Measurements from ENCODE around the gene GRIN1.

GRIN1 gene

DNA sequence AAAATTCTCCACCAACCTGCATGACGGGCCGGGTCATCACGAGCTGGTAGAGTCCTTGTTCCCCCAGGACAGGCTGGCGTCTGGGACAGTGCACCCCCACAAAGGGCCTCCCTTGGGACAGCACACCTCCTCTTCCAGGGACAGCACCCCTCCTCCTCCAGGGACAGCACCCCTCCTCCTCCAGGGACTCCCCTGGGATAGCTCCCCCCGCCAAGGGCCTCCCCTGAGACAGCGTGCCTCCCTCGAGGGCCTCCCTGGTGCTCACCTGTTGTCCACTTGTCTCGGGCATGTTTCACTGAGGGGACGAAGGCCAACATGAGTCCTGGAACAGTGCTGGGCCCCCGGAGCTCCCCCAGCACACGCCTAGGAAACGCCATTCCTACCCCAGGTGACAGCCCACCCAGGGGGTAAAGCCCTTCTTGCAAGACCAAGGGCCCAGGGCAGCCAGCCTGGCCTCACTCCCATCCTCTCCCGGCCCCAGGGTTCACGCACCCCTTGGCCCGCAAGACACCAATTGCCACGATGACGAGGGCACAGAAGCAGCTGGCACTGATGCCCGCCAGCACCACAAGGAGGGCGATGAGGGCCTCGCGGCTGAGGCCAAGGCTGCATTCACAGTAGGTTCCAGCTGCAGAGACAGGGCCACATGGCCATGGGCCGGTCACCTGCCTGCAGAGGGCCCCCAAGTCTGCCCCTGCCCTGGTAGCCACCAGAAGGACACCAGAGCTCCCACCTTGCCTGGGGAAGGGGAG is 32.4 kb downstream of the GRIN1 start:
- H3K36me3 ChIP-seq (ENCODE audit: control insufficient read depth in 5 of 5, insufficient read depth in 5 of 5, low read length in 5 of 5) = no peaks in the 10 kb centered on the region
- no peaks in the 10 kb centered on the region for H3K9me3 ChIP-seq (ENCODE audit: control insufficient read depth in 5 of 5, low read length in 5 of 5)
- H3K27ac ChIP-seq (ENCODE audit: low read depth, low read length) = no peak overlapping the region
- H3K9ac ChIP-seq (ENCODE audit: low read length in 5 of 5) = no peak overlapping the region
- H3K27me3 ChIP-seq (ENCODE audit: control insufficient read depth in 5 of 5, insufficient read depth in 4 of 5, low read length in 5 of 5) = peaks cover 26 to 64% (median 45%) of the 10 kb centered on the region in 5 donors
- no peak overlapping the region for H3K4me3 ChIP-seq (ENCODE audit: low read depth in 1 of 5, low read length in 5 of 5)
- peaks cover 0 to 21% (median 16%) of the 10 kb centered on the region in 5 donors for H3K4me1 ChIP-seq (ENCODE audit: control insufficient read depth in 5 of 5, insufficient read depth in 5 of 5, low read length in 5 of 5)

DNA sequence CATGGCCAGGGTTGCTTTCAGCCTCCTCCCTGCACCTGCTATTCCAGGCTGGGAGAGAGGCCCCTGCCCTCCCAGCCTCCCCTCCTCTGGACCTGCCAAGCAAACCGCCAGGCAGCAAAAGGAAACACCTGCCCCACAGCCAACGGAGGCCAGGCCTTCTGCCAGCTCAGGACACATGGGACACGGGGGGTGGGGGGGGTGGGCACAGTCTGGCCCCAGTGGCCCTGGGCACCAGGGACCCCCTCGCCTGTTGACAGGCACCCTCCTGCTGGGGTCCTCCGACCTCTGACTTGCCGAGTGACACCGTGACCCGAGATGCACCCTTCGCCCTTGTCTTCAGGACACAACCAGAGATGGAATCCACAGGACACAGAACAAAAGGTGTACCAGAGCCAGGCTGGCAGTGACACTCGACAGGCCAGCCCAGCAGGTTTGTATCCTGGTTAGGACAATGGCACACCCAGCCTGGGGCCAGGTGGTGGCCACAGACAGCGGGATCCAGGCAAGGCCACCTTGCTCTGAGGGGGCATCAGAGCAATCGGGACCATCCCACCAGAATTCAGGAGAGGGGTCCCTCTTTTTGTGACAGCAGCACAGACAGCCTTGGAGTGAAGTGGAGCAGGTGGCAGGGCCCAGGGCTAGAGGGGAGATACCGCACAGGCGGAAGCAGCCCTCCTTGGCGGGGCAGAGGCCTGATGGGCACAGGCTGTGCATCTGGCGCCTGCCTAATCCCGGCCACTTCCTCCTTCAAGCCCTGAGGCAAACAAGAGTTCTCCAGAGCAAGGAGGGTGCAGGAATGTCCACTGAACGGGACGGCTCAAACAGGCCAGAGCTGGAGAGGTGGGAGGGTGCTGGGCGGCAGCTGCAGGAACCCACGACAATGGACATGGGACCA is 34.2 kb downstream of the GRIN1 start:
- Histone ChIP-seq H3K27ac (ENCODE audit: low read depth, low read length) (no peak overlapping the region), H3K4me1 (ENCODE audit: control insufficient read depth in 5 of 5, insufficient read depth in 5 of 5, low read length in 5 of 5) (peaks cover 0 to 17% (median 13%) of the 10 kb centered on the region in 5 donors), H3K4me3 (ENCODE audit: low read depth in 1 of 5, low read length in 5 of 5) (no peak overlapping the region), H3K9me3 (ENCODE audit: control insufficient read depth in 5 of 5, low read length in 5 of 5) (no peaks in the 10 kb centered on the region), H3K27me3 (ENCODE audit: control insufficient read depth in 5 of 5, insufficient read depth in 4 of 5, low read length in 5 of 5) (peaks cover 16 to 51% (median 38%) of the 10 kb centered on the region in 5 donors), H3K36me3 (ENCODE audit: control insufficient read depth in 5 of 5, insufficient read depth in 5 of 5, low read length in 5 of 5) (peaks cover 0 to 15% (median 11%) of the 10 kb centered on the region in 5 donors), H3K9ac (ENCODE audit: low read length in 5 of 5) (no peak overlapping the region)

DNA sequence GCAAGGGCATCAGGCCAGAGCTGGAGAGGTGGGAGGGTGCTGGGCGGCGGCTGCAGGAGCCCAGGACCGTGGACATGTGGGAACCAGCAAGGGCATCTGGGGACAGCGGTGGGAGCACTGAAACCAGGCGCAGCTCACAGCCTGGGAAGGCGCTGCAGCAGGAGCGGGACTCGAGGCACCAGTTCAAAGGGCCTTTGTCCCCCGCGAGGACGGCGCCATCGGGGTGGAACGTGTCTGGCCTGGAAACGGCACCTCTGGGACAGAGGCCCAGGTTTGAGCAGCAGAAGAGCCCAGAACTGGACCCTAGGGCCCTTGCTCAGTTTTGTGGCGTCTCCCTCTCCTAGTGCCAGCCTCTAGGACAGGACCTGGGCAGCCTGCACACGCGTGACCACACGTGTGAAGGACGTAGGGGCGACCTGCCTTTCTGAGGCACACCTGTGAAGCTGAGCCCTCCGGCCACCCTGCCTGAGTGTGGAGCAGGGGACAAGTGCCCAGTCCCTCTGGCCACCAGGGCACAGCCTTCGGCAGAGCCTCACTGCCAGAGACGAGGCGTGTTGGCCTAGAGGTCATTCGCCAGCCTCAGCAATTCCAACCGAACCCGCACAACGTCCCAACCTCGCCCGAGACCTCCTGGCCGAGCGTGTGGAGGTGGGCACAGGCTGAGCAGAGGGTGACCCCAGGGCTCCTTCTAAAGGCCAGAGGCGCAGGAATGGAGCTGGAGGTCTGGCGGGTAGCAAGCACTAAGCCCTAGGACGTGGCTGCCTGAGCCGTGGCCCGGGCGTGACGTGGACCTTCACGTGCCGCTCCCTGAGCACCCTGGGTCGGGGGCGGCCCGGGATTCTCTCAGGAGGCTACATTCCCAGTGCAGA is 35.1 kb downstream of the GRIN1 start:
- no peak overlapping the region for H3K4me3 ChIP-seq (ENCODE audit: low read depth in 1 of 5, low read length in 5 of 5)
- peaks cover 0 to 23% (median 17%) of the 10 kb centered on the region in 5 donors for H3K36me3 ChIP-seq (ENCODE audit: control insufficient read depth in 5 of 5, insufficient read depth in 5 of 5, low read length in 5 of 5)
- H3K4me1 ChIP-seq (ENCODE audit: control insufficient read depth in 5 of 5, insufficient read depth in 5 of 5, low read length in 5 of 5) = peaks cover 0 to 13% (median 6%) of the 10 kb centered on the region in 5 donors
- H3K9me3 ChIP-seq (ENCODE audit: control insufficient read depth in 5 of 5, low read length in 5 of 5) = no peaks in the 10 kb centered on the region
- H3K27me3 ChIP-seq (ENCODE audit: control insufficient read depth in 5 of 5, insufficient read depth in 4 of 5, low read length in 5 of 5) = peaks cover 16 to 47% (median 35%) of the 10 kb centered on the region in 5 donors
- no peak overlapping the region for H3K9ac ChIP-seq (ENCODE audit: low read length in 5 of 5)
- H3K27ac ChIP-seq (ENCODE audit: low read depth, low read length) = no peak overlapping the region

DNA sequence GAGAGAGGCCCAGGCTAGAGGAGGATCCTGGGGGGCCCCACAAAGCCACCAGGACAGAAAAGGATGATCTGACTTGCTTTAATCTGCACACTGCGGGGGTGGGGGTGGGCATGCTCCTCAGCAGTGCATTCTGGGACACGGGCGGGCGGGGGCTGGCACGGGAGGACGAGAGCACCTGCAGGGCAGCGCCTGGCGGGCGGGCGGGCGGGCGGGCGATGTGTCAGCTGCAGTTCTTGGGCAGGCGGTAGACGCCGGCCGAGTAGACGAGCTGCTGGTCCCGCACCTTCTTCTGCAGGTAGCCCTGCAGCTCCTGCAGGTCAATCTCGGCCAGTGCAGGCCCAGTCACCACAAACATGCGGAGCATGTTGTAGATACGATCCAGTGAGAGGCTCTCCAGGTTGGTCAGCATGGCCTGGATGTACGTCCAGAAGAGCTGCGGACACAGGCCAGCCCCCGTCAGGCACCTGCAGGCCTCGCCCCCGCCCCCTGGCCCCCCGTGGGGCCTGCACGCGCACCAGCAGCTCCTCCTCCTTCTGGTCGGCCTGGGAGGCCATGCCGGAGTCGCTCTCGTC is 35.9 kb downstream of the GRIN1 start:
- H3K27ac ChIP-seq (ENCODE audit: low read depth, low read length) = no peak overlapping the region
- peaks cover 0 to 31% (median 25%) of the 10 kb centered on the region in 5 donors for H3K36me3 ChIP-seq (ENCODE audit: control insufficient read depth in 5 of 5, insufficient read depth in 5 of 5, low read length in 5 of 5)
- H3K9ac ChIP-seq (ENCODE audit: low read length in 5 of 5) = no peak overlapping the region
- H3K27me3 ChIP-seq (ENCODE audit: control insufficient read depth in 5 of 5, insufficient read depth in 4 of 5, low read length in 5 of 5) = peaks cover 9 to 39% (median 27%) of the 10 kb centered on the region in 5 donors
- H3K9me3 ChIP-seq (ENCODE audit: control insufficient read depth in 5 of 5, low read length in 5 of 5) = no peaks in the 10 kb centered on the region
- H3K4me3 ChIP-seq (ENCODE audit: low read depth in 1 of 5, low read length in 5 of 5) = no peak overlapping the region
- peaks cover 0 to 5% (median 0%) of the 10 kb centered on the region in 5 donors for H3K4me1 ChIP-seq (ENCODE audit: control insufficient read depth in 5 of 5, insufficient read depth in 5 of 5, low read length in 5 of 5)

DNA sequence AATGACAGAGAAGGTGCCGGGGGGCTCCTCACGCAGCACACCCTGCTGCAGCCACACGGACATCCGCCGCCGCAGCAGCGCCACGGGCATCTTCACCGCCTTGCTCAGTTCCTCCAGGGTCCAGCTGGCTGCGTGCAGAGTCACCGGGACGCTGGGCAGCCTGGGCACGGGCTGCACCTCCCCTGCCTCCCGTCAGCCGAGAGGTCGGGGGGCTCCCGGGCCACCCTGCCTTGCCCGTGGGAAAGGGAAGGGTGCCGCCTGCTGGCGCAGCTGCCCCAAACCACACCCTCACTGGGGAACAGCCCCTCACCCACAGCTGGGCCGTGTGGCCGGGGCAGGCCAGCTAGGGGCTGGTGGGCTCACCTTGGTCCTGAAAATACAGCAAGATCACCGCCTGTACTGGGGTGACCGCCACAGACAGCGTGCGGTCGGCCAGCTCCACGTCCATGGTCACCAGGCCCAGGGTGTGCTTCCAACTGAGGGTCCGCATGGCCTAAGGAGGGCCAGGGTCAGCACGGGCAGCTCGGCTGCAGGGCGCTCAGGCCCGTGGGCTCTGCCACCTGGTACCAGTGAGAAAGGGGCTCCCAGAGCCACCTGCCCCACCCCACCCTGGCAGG is 36.5 kb downstream of the GRIN1 start:
- Histone ChIP-seq H3K27me3 (ENCODE audit: control insufficient read depth in 5 of 5, insufficient read depth in 4 of 5, low read length in 5 of 5) (peaks cover 4 to 33% (median 21%) of the 10 kb centered on the region in 5 donors), H3K27ac (ENCODE audit: low read depth, low read length) (no peak overlapping the region), H3K36me3 (ENCODE audit: control insufficient read depth in 5 of 5, insufficient read depth in 5 of 5, low read length in 5 of 5) (peaks cover 0 to 37% (median 32%) of the 10 kb centered on the region in 5 donors)

DNA sequence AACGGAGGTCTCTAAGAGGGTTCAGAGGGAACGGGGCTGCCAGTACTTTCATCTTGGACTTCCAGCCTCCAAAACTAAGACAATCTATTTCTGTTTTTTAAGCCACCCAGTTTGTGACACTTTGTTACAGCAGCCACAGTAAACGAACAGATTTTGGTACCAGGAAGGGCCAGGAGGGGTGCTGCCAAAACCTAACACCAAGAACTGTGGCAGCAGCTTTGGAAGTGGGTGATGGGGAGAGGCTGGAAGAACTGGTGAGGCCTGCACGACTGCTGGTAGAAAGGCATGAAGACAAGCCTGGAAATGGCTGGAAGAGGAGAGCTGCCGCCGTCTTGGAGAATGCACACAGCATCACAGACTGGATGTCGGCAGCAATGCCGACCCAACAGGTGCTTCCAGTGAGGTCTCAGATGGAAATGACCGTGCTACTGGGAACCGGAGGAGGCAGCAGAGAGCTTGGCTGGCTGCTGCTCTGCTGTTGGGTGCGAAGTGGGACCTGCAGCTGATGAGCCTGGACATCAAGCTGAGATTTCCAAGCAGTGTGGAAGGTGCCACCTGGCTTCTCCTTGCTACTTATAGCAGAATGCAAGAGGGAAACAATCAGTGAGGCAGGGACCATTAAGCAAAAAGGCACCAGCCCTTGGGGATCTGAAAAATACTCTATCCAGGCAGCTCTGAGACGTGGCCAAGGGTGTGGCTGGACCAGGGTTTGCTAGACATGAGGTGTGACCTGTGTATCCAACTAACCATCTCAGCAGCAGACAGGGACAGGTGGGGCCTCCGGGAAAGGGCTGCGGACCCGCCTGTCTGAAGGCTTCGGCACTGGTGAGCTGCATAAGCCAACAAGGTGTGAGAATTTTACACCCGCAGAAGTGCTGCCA is 37.6 kb downstream of the GRIN1 start:
- H3K9me3 ChIP-seq (ENCODE audit: control insufficient read depth in 5 of 5, low read length in 5 of 5) = no peaks in the 10 kb centered on the region
- H3K9ac ChIP-seq (ENCODE audit: low read length in 5 of 5) = no peak overlapping the region
- H3K36me3 ChIP-seq (ENCODE audit: control insufficient read depth in 5 of 5, insufficient read depth in 5 of 5, low read length in 5 of 5) = peaks cover 0 to 48% (median 43%) of the 10 kb centered on the region in 5 donors
- peaks cover 0 to 22% (median 10%) of the 10 kb centered on the region in 5 donors for H3K27me3 ChIP-seq (ENCODE audit: control insufficient read depth in 5 of 5, insufficient read depth in 4 of 5, low read length in 5 of 5)
- H3K27ac ChIP-seq (ENCODE audit: low read depth, low read length) = no peak overlapping the region
- H3K4me3 ChIP-seq (ENCODE audit: low read depth in 1 of 5, low read length in 5 of 5) = no peak overlapping the region
- H3K4me1 ChIP-seq (ENCODE audit: control insufficient read depth in 5 of 5, insufficient read depth in 5 of 5, low read length in 5 of 5) = peaks cover 0 to 4% (median 0%) of the 10 kb centered on the region in 5 donors

More for the DNA sequence above, 36.5 kb downstream of the GRIN1 start:
- H3K9ac ChIP-seq (ENCODE audit: low read length in 5 of 5) = no peak overlapping the region
- no peak overlapping the region for H3K4me3 ChIP-seq (ENCODE audit: low read depth in 1 of 5, low read length in 5 of 5)
- no peaks in the 10 kb centered on the region for H3K9me3 ChIP-seq (ENCODE audit: control insufficient read depth in 5 of 5, low read length in 5 of 5)
- H3K4me1 ChIP-seq (ENCODE audit: control insufficient read depth in 5 of 5, insufficient read depth in 5 of 5, low read length in 5 of 5) = peaks cover 0 to 4% (median 0%) of the 10 kb centered on the region in 5 donors

DNA sequence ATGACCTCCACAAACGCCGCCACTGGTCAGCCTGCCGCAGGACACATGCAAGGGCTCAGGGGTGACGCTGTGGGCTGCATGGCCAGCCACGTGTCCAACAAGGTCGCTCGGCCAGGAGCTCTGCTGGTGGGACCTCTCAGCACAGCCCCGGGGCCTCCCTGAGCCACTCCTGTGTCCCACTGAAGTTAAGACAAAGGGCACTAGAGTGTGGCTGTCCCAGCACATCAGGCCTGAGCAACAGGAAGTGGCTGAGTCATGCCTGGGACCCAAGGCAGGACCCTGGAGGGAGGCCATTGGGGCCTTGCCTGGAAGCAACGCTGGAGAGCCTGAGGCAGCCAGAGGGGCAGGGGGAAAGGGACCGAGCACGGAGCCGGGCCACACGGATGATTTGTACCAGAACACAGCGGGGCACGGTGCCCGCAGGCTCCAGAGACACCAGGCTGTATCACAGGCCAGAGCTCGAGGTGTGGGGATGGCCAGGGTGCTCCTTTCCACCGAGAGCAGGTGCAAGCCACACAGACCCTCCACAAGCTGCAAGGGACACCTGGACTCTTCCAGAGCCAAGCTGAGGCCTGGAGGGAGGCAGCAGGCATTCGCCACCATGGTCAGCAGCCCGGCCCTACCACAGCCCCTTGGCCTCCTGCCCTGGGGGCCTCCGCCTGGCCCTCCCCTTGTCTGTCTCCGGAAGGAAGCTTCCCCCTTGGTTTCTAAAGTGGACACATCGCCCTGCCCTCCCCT is 39.4 kb downstream of the GRIN1 start:
- H3K36me3 ChIP-seq (ENCODE audit: control insufficient read depth in 5 of 5, insufficient read depth in 5 of 5, low read length in 5 of 5) = peaks cover 0 to 64% (median 59%) of the 10 kb centered on the region in 5 donors
- no peaks in the 10 kb centered on the region for H3K9me3 ChIP-seq (ENCODE audit: control insufficient read depth in 5 of 5, low read length in 5 of 5)
- H3K27ac ChIP-seq (ENCODE audit: low read depth, low read length) = no peak overlapping the region
- peaks cover 0 to 4% (median 0%) of the 10 kb centered on the region in 5 donors for H3K4me1 ChIP-seq (ENCODE audit: control insufficient read depth in 5 of 5, insufficient read depth in 5 of 5, low read length in 5 of 5)
- H3K9ac ChIP-seq (ENCODE audit: low read length in 5 of 5) = no peak overlapping the region
- no peak overlapping the region for H3K4me3 ChIP-seq (ENCODE audit: low read depth in 1 of 5, low read length in 5 of 5)
- peaks cover 0 to 5% (median 0%) of the 10 kb centered on the region in 5 donors for H3K27me3 ChIP-seq (ENCODE audit: control insufficient read depth in 5 of 5, insufficient read depth in 4 of 5, low read length in 5 of 5)

DNA sequence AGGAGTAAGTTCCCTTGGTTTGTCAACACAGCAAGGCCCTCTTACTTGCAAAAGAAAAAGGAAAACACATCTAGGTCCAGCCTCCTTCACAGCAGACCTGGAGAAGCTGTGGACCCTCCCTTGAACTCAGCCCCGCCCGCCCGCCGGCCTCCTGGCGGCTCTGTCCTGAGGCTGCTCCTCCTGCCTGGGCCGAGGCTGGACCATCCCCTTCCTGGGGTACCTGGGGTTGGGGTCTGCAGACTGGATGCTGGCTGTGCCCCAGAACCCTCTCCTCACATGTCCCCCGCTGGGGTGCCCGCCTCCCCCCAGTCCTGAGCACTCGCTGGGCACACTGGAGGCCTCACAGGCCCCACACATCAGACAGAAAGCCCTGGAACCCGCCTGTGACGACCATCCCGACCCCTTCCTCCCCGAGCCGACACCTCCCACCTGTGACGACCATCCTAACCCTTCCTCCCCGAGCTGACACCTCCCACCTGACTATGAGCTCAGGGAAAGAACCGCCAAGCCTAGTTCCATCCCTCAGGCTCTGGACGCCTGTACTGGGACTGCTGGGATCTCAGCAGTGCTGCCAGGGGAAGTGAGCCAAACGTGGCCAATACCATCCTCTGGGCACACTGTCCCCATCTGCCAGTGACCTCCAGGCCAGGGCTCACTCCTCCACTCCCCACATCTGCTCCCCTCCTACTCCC is 40.1 kb downstream of the GRIN1 start:
- H3K36me3 ChIP-seq (ENCODE audit: control insufficient read depth in 5 of 5, insufficient read depth in 5 of 5, low read length in 5 of 5) = peaks cover 0 to 71% (median 66%) of the 10 kb centered on the region in 5 donors
- peaks cover 0 to 4% (median 0%) of the 10 kb centered on the region in 5 donors for H3K4me1 ChIP-seq (ENCODE audit: control insufficient read depth in 5 of 5, insufficient read depth in 5 of 5, low read length in 5 of 5)
- no peak overlapping the region for H3K4me3 ChIP-seq (ENCODE audit: low read depth in 1 of 5, low read length in 5 of 5)
- H3K27me3 ChIP-seq (ENCODE audit: control insufficient read depth in 5 of 5, insufficient read depth in 4 of 5, low read length in 5 of 5) = no peaks in the 10 kb centered on the region
- no peak overlapping the region for H3K9ac ChIP-seq (ENCODE audit: low read length in 5 of 5)
- no peak overlapping the region for H3K27ac ChIP-seq (ENCODE audit: low read depth, low read length)
- H3K9me3 ChIP-seq (ENCODE audit: control insufficient read depth in 5 of 5, low read length in 5 of 5) = no peaks in the 10 kb centered on the region

Data from subcutaneous abdominal adipose tissue (tissue), 5 donors.